Measurements from ENCODE around the gene MLF1.

- TF ChIP-seq CTCF (conservative IDR thresholded peaks at IDR 0.05): peak; percentile 78
- TF ChIP-seq EZH2 (IDR thresholded peaks at IDR 0.05; ENCODE audit: low read depth): no peak
Observed at GRCh38 chr3:158644345-158644908, 73.4 kb downstream of the MLF1 start, which contains the start of gene GFM1.
